HTR-8/SVneo (cell line): Measurements from ENCODE around the gene VAPB.
"Not testable (repeated sequence)": the region's sequence is repeated elsewhere in the genome, so short reads cannot be mapped to it uniquely, and the experiment has no call there.

Experiments used
- DNase-seq: peaks from one replicate; pipeline ENCODE4 v3.0.0; 2011; ENCODE audit warnings: low spot score, mixed read lengths; ENCODE audit not compliant: insufficient read length
- FAIRE-seq: peaks from 2 replicates; lab custom pipeline; 2011; peaks lifted over from hg19 to GRCh38; lab: Jason Lieb, UNC

Gene VAPB

DNA sequence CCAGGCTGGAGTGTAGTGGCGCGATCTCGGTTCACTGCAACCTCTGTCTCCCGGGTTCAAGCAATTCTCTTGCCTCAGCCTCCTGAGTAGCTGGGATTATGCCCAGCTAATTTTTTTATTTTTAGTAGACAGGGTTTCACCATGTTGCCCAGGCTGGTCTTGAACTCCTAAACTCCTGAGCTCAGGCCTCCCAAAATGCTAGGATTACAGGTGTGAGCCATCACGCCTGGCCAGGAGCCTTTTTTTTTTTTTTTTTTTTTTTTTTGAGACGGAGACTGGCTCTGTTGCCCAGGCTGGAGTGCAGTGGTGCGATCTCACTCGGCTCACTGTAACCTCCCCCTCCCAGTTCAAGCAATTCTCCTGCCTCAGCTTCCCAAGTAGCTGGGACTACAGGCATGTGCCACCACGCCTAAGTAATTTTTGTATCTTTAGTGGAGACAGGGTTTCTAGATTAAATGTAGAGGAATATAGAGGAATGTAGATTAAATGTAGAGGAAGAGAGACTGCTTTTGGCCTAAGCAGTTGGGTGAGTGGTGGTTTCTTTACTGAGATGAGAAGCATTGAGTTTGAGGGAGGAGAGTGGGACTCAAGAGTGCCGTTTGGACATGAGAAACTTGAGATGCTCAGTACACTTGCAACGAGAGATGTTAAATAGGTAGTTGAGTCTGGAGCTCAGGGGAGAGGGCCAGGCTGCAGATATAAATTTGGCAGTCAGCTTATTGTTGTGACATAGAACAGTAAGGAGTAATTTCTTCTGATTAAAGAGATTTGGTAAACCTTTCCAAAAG, 16.7 kb downstream of the VAPB start:
- FAIRE-seq = no peak

DNA sequence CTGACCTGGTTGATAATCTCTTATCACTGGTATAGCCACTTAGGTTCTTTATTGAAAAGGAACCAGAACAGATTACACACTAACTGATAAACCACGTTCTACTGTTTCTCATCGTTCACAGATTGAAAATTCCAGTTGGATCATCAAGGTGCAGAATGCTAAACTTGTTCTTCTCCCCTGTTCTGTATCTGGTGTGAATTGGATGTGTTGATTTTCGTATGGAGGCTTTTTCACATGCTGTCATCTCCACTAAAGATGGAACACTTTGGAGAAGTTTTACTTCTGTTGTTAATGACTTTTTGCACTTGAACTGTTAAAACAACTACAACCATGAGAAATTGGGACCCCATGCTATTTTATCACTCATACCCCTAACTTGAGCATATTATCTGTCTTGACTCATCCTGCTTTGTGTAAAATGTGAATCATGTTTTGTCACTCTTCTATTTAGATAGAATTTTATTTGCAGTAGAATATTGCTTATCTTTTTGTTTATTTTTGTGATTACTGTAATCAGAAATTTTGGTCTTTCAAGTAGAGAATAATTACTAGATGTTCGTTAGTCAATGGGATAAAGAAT, 17.5 kb downstream of the VAPB start:
- DNase-seq (no peak), FAIRE-seq (no peak)

More for the DNA sequence above, 16.7 kb downstream of the VAPB start:
- no peak for DNase-seq

GRCh38 chr20:58407201-58407873, 18.3 kb downstream of the VAPB start:
- no peak for FAIRE-seq
- peak; percentile 83 for DNase-seq

DNA sequence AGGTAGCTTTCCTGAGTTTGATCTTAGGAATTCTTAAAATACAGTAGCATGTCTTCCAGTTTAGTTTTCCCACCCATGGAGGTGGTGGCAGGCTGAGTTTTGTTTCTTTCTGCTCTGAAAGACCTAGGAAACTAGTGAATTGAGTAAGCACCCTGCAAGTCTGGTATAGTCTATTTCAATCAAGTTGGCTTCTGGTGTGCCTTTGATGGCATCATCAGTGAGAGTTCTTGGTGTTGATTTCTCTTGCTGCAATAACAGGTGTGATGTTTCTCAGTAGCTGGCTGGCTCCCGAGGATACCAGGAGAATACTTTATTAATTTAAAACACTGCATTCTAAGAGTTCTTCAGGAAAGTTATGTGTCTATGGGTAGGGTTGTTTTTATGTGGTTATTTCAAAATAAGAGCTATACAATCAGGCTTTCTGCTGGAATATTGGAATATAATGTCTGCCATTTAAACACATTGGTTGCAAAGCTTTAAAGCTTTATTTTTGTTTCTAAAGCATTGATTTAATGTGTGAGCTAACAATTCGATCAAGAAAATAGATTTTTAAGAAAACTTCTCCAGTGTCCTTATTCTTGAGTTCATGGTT, 19.0 kb downstream of the VAPB start:
- FAIRE-seq = no peak

GRCh38 chr20:58408603-58409246, 19.7 kb downstream of the VAPB start:
- DNase-seq (peak; percentile 75), FAIRE-seq (peak; percentile 79)

More for the DNA sequence above, 19.0 kb downstream of the VAPB start:
- DNase-seq = no peak

- not testable (repeated sequence) for FAIRE-seq, DNase-seq
Measured at GRCh38 chr20:58414216-58414615, 25.2 kb downstream of the VAPB start.

DNA sequence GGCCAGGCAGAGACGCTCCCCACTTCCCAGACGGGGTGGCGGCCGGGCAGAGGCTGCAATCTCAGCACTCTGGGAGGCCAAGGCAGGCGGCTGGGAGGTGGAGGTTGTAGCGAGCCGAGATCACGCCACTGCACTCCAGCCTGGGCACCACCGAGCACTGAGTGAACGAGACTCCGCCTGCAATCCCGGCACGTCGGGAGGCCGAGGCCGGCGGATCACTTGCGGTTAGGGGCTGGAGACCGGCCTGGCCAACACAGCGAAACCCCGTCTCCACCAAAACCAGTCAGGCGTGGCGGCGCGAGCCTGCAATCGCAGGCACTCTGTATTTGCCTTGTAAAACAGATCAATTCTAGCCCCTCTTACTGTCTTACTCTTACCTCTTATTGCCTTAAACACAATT, 25.8 kb downstream of the VAPB start:
- FAIRE-seq, DNase-seq: not testable (repeated sequence)

DNA sequence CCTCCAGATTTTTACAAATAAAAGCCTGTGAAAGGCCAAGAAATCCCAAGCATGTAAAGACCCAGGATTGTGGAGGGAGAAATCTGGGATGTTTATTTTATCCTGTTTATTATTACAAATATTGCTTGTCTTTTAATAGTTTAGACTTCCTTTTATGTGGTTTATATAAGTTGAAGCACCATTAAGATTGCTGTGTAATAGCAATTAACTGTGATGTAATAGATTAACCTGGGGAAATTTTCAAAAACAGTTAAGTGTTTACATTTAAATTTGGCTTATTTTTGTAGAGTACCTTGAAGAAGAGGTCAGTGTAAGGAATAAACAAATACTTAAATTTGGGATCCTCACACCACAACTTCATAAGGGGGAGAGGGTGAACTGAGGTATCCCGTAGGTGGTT, 27.0 kb downstream of the VAPB start:
- DNase-seq (no peak), FAIRE-seq (no peak)

DNA sequence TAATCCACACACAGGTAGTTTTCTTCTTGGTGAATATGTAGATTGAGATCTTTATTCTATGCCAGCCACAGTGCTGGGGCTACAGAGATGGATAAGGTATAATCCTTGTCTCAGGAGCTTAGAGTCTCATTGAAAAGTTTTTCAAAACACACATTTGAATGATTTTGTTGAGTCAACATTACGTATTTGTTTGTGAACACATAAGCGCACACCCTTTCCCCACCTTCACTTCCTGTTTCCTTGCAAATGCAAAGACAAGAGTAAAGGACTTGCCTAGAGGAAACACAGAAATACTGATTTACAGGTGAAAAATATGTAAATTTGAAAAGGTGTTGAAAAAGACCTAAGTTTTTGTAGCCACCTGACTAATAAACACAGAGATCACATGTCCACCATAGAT, 27.8 kb downstream of the VAPB start:
- FAIRE-seq (peak; percentile 68), DNase-seq (no peak)

DNA sequence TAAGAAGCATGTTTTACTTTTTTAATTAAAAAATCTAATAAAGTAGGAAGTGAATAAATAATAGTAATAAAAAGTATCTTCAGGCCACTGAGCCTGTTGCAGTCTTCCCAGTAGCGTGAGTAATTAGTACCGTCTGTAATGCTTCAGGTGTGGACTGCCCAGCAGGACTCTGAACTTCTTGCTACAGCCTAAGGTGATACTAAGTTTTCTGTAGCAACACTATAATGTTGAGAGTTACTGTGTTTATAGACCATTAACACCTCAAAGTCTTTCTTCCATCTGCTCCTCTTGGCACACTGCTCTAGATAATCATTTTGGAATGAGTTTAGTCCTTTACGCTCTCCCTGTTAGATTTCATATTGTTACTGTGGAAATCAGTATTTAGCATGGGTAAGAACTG, 28.4 kb downstream of the VAPB start:
- FAIRE-seq (no peak), DNase-seq (no peak)

- peak; percentile 94 for FAIRE-seq
- DNase-seq = no peak
Measured at GRCh38 chr20:58418949-58419748, 30.1 kb downstream of the VAPB start.

DNA sequence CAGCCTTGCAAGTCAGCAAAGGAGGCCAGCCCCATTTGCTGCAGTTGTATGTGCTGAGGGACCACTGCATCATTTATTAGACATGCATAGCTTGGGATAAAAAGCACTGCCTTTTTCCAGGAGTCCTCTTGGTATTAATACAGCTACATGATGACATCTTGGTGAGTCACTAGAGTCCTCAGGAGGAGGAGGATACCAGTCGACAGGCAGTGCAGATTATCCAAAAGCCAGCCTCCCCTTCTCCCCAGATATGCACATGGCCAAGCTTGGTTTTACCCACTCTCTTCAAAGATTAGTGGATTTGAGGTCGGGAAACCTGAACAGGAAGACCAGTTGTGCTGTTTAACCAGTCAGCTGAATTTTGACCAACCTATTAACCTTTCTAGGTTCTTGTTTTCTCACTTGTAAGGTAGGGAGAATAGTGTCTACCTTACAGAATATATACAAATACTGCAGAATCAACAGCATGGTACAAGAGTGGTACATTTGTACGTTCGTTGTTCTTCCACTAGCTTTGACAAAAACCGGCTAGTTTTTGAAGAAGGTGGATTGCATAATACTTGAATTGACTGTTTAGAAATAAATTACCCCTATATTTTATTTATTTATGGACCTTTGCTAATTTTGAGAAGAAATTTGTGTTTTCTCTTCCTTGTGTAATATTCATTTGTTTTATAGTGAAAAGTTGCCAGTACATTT, 31.9 kb downstream of the VAPB start:
- DNase-seq = peak; percentile 91
- peak; percentile 95 for FAIRE-seq

DNA sequence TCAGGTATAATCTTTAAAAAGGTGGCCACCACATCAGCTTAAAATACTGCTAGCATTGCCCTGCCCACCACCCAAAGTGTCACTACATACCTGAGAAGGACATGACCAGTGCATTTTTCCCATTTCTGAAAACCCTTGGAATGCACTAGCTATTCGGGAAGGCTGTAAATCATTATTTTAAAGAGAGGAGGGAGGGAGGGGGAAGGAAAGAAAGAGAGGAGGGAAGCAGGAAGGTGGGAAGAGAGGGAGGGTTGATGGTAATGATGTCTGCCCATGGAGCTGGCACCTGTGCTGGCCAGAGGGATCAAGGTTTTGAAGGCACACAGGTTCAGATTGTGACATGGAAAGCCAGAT, 32.4 kb downstream of the VAPB start:
- FAIRE-seq (peak; percentile 88), DNase-seq (no peak)

GRCh38 chr20:58424218-58424969, 35.4 kb downstream of the VAPB start:
- DNase-seq = no peak
- FAIRE-seq = peak; percentile 83

- not testable (repeated sequence) for DNase-seq, FAIRE-seq
Measured at GRCh38 chr20:58427571-58427970, 38.5 kb downstream of the VAPB start.

- DNase-seq (no peak), FAIRE-seq (no peak)
Measured at GRCh38 chr20:58428364-58428763, 39.3 kb downstream of the VAPB start.

- peak; percentile 90 for FAIRE-seq
- no peak for DNase-seq
Measured at GRCh38 chr20:58429303-58429702, 40.3 kb downstream of the VAPB start.

DNA sequence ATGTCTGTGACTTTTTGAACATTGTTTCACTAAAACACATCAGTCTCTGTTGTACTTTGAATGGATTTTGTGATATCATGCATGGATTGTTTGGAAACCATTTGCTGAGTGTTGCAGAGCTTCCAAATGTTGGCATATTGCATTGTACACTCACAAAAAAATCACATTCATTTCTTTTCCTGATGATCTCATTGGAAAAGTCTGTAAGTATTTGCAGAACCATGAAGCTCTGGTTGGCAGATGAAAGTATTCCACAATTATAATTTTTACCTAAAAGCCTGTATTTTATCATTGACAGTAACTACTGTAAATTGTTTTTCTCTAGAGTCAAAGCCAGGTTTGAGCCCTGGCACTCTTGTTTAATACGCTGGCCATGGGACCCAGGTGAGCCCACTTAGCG, 42.1 kb downstream of the VAPB start:
- DNase-seq (no peak), FAIRE-seq (peak; percentile 46)
